ENCODE data around the gene PLEKHH1.
"Not testable (repeated sequence)": the region's sequence is repeated elsewhere in the genome, so short reads cannot be mapped to it uniquely, and the experiment has no call there.

Gene PLEKHH1

GRCh38 chr14:67579636-67580035 lies 46.5 kb downstream of the PLEKHH1 start:
- H3K4me3 ChIP-seq (ENCODE audit: low read depth, low read length), result no peak overlapping the region

DNA sequence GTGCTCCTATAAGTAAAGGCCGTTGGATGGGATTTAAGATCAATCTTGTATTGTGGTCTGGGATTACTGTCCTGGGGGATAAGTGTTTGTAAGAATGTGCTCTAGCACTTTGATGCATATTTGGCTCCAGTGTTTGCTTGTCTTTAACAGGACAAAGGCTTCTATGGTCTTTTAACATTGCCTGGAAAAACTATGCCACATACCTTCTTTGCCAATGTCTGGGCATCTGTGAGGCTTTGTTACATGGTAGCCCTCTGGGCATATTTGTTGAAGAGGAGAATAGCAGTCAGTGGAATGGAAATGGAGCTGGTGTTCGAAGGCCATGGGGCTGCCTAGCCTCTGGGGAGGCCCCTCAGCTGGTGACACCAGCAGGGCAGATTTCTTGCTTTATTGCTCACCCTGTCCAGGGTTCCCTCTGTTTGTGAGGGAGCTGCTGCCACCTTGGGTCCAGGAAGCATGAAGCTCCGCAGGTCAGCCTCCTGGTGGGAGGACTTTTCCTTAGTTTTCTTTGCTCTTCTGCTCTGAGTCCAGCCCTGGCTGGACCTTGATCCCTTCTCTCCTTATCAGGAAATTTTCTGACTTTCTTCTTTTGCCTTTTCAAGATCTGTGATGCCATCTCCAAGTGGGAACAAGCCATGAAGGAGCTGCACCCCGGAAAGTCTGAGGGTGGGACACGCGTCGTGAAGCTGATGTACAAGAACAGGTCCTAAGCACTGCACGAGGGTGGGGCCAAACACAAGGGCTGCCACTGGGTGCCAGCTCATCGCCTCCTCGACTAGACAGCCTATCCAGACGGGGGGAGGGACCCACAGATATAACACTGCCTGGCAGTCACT lies 47.5 kb downstream of the PLEKHH1 start:
- H3K4me3 ChIP-seq (ENCODE audit: low read depth, low read length), result no peak overlapping the region

GRCh38 chr14:67581643-67582042 lies 48.6 kb downstream of the PLEKHH1 start:
- no peak overlapping the region for H3K4me3 ChIP-seq (ENCODE audit: low read depth, low read length)

- no peak overlapping the region for H3K4me3 ChIP-seq (ENCODE audit: low read depth, low read length)
Observed at GRCh38 chr14:67582061-67582460, 49.0 kb downstream of the PLEKHH1 start.

GRCh38 chr14:67583711-67584644 lies 50.9 kb downstream of the PLEKHH1 start:
- no peak overlapping the region for H3K4me3 ChIP-seq (ENCODE audit: low read depth, low read length)

- H3K4me3 ChIP-seq (ENCODE audit: low read depth, low read length), result no peak overlapping the region
Observed at GRCh38 chr14:67584978-67585377, 51.9 kb downstream of the PLEKHH1 start.

DNA sequence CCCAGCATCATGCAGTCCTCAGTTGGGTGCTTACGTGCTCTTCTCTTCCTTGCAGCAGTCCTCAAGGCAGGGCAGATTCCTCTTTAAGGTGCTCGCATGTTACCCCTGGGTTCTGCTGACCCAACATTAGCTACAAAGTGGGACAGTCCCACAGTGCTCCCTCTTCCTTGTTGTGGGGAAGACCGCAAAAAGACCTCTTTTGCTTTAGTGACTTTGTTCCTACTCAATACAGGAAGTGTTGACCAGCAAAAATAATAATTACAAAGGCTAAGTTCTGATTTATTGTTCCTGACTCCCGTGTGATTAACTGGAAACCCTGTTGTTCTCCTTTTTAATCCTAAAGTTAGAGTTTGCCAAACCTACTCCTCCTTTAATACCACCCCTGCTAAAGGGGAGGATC lies 53.3 kb downstream of the PLEKHH1 start:
- H3K4me3 ChIP-seq (ENCODE audit: low read depth, low read length), result no peak overlapping the region

GRCh38 chr14:67589204-67589770 lies 56.2 kb downstream of the PLEKHH1 start:
- no peak overlapping the region for H3K4me3 ChIP-seq (ENCODE audit: low read depth, low read length)

DNA sequence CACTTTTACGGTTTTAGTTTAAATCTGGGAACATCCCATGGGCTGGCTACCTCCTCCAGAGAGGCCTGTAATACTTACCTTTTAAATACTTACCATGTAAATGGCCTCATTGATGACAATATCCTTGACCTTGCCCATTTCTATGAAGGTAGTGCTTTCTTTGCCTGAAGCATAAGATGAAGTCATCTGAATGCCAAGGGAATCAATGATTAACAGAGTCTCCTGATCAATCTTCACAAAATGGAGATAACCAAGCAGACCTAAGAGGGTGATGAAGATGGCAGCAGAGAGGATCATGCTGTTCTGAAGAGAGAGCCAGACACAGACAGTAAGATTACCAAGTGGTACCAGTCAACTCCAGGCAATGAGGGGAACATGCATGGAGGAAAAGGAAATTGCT lies 60.6 kb downstream of the PLEKHH1 start:
- not testable (repeated sequence) for H3K4me3 ChIP-seq (ENCODE audit: low read depth, low read length)

DNA sequence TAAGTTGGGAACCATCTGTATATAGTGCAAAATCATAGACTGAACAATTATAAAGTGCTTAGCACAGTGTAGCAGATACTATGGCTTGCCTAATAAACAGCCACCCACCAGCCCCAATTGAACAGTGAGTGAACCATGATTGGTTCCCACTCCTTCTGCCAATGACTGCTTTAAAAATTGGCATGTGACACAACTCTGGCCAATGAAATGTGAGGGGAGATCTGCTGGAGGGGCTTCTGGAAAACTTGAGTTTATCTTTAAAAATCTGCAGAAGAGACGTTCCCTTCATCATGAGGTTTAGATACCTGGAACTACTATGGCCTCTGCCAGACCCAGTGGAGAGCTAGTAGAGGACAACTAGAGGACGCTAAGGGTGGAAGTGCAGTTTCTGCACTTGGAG lies 62.3 kb downstream of the PLEKHH1 start:
- no peak overlapping the region for H3K4me3 ChIP-seq (ENCODE audit: low read depth, low read length)

DNA sequence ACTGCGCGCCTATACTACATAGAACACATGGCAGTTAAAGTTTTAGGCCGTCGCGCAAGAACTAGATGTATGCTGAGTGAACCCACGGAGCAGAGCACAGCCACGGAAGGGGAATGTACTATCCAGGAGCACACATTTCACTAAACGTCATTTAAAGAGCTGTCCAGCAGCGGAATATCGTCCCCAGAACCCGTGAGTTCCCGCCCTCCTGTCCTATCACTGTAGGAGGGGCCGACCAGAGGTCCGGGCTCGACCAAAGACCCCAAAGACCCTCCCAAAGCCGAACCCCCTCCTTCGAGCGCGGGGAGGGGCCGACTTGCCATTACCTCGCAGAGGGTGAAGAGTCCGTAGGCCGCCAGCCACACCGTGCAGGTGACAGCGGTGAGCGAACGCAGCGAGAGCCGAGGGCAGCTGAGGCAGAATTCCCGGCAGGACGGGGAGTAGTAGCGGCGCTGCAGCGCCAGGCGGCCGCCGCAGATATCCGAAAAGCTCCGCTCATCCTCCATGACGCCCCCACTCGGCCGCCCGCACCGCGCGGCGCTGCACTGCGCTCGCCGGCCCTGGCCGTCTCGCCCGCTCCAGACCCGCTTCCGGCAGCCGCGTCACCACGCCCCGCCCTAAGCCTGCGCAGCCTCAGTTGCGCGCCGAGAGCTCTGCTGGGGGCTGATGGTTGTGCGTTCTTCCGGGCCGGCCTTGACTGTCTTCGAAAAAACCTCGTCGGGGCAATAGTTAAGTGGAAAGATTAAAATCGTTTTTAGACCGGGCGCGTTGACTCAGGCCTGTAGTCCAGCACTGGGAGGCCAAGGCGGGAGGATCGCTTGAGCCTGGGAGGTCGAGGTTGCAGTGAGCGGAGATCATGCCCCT lies 66.8 kb downstream of the PLEKHH1 start, which contains the start of gene PIGH:
Gene PIGH (minus strand): TSS at position 571 of the 864 bp plus-strand sequence. CDS start 65 bp downstream, at position 506.
- peak within 1 kb of the TSS; percentile 72 for H3K4me3 ChIP-seq (ENCODE audit: low read depth, low read length)

GRCh38 chr14:67600562-67600974 lies 67.5 kb downstream of the PLEKHH1 start:
- peak overlapping the region; percentile 27 for H3K4me3 ChIP-seq (ENCODE audit: low read depth, low read length)

- H3K4me3 ChIP-seq (ENCODE audit: low read depth, low read length), result no peak overlapping the region
Observed at GRCh38 chr14:67602076-67602475, 69.0 kb downstream of the PLEKHH1 start.

- H3K4me3 ChIP-seq (ENCODE audit: low read depth, low read length), result no peak overlapping the region
Observed at GRCh38 chr14:67602995-67603545, 70.0 kb downstream of the PLEKHH1 start.

GRCh38 chr14:67607646-67608045 lies 74.6 kb downstream of the PLEKHH1 start:
- no peak overlapping the region for H3K4me3 ChIP-seq (ENCODE audit: low read depth, low read length)

GRCh38 chr14:67609642-67610310 lies 76.7 kb downstream of the PLEKHH1 start:
- no peak overlapping the region for H3K4me3 ChIP-seq (ENCODE audit: low read depth, low read length)

- no peak overlapping the region for H3K4me3 ChIP-seq (ENCODE audit: low read depth, low read length)
Observed at GRCh38 chr14:67610491-67610890, 77.4 kb downstream of the PLEKHH1 start.

- no peak overlapping the region for H3K4me3 ChIP-seq (ENCODE audit: low read depth, low read length)
Observed at GRCh38 chr14:67618617-67619063, 85.5 kb downstream of the PLEKHH1 start.

DNA sequence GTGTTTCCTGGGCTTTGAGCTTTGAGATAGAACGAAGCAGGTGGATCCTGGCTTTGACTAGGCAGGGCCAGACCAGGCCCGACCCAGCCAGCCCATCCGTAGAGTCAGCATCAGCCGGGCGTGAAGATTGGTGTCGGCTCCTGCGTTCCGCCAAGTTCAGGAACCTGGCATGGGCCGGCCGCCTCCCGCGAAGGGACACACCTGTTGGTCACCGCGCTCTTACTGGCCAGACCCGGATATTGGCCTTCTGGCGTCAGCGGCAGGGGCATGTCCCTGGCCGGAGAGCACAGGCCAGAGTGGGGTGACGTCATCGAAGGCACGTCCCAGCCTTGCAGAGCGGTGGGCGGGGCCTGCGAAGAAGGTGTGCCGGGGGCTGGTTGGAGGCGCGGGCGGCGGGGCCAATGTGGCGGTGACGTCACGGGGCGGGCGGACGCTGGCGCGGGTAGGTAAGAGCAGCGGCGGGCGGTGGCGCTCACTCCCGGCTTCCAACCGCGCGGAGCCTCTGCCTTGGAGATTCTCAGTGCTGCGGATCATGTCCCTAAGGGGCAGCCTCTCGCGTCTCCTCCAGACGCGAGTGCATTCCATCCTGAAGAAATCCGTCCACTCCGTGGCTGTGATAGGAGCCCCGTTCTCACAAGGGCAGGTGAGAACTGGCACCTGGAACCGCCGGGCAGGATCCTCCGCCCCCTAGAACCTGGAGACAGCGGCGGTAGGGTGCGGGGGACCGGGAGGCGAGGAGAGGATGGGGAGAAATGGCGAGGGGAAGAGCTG lies 86.5 kb downstream of the PLEKHH1 start, which contains the start of gene ARG2:
Gene ARG2 (plus strand): TSS at position 475 of the 771 bp plus-strand sequence. CDS start 58 bp downstream, at position 533.
- H3K4me3 ChIP-seq (ENCODE audit: low read depth, low read length), result peak within 1 kb of the TSS; percentile 81
